Activated CD4-positive, alpha-beta T cell treated with anti-CD3 and anti-CD28 coated beads, Interleukin-2, Interleukin-6, amounts not matched to agents 100 ng/mL and 50 ng/mL, durations not matched to agents 16 hours and 8 hours (primary cell): ENCODE data around the gene FXYD2.
"Not testable (repeated sequence)": the region's sequence is repeated elsewhere in the genome, so short reads cannot be mapped to it uniquely, and the experiment has no call there.

Experiments
- DNase-seq: peaks from one replicate; pipeline ENCODE4 v3.0.0-alpha.2; 2020

Gene FXYD2

GRCh38 chr11:117824571-117825537 lies at the start of gene FXYD2:
Gene FXYD2 (minus strand): TSS chr11:117824744. CDS start chr11:117824678, 66 bp downstream.
- no peak for DNase-seq

- no peak for DNase-seq
These were observed 49.2 kb upstream of the FXYD2 start for GRCh38 chr11:117873828-117874125.

- no peak for DNase-seq
These were observed 48.7 kb upstream of the FXYD2 start for GRCh38 chr11:117872975-117873827.

GRCh38 chr11:117872420-117872961 lies 47.9 kb upstream of the FXYD2 start:
- no peak for DNase-seq

GRCh38 chr11:117871784-117872183 lies 47.2 kb upstream of the FXYD2 start:
- no peak for DNase-seq

GRCh38 chr11:117871160-117871559 lies 46.6 kb upstream of the FXYD2 start:
- DNase-seq = no peak

GRCh38 chr11:117870103-117870952 lies 45.8 kb upstream of the FXYD2 start:
- no peak for DNase-seq

- DNase-seq = no peak
These were observed 45.1 kb upstream of the FXYD2 start for GRCh38 chr11:117869604-117870003.

GRCh38 chr11:117868815-117869561 lies 44.4 kb upstream of the FXYD2 start:
- no peak for DNase-seq

GRCh38 chr11:117868088-117868487 lies 43.5 kb upstream of the FXYD2 start:
- DNase-seq = no peak

GRCh38 chr11:117866526-117866925 lies 42.0 kb upstream of the FXYD2 start:
- no peak for DNase-seq

GRCh38 chr11:117865546-117865945 lies 41.0 kb upstream of the FXYD2 start:
- DNase-seq = not testable (repeated sequence)

- no peak for DNase-seq
These were observed 38.8 kb upstream of the FXYD2 start for GRCh38 chr11:117863383-117863782.

- no peak for DNase-seq
These were observed 38.2 kb upstream of the FXYD2 start for GRCh38 chr11:117862753-117863152.

GRCh38 chr11:117862019-117862725 lies 37.6 kb upstream of the FXYD2 start:
- DNase-seq = no peak

GRCh38 chr11:117861151-117862018 lies 36.8 kb upstream of the FXYD2 start:
- no peak for DNase-seq

GRCh38 chr11:117860139-117860538 lies 35.6 kb upstream of the FXYD2 start:
- no peak for DNase-seq

- no peak for DNase-seq
These were observed 35.1 kb upstream of the FXYD2 start for GRCh38 chr11:117859488-117860112.

GRCh38 chr11:117859061-117859460 lies 34.5 kb upstream of the FXYD2 start:
- no peak for DNase-seq
